H9 (cell line): ENCODE measurements around the gene PRSS58. TPM values are rescaled to one million over a fixed set of nuclear protein-coding genes. Genes with fewer than 3 reads are reported as not detected.

Experiments used
- DNase-seq: peaks from one replicate; pipeline ENCODE4 v3.0.0-alpha.2; 2017
- H2AFZ ChIP-seq: one replicate; pipeline ENCODE4 v1.6.1; 2013; ENCODE audit warnings: mild to moderate bottlenecking, low read length, control low read depth, moderate library complexity
- H2AK5ac ChIP-seq: 2 replicates; pipeline ENCODE4 v1.6.1; 2013; ENCODE audit warnings: low read length, control low read depth, mixed read lengths; ENCODE audit not compliant: insufficient read length
- H2BK120ac ChIP-seq: one replicate; pipeline ENCODE4 v1.6.1; 2013; ENCODE audit warnings: low read depth, mild to moderate bottlenecking, low read length, control low read depth, inconsistent platforms; ENCODE audit not compliant: poor library complexity, severe bottlenecking
- H2BK12ac ChIP-seq: 2 replicates; pipeline ENCODE4 v1.6.1; 2013; ENCODE audit warnings: low read length, control low read depth, mixed read lengths, low read depth; ENCODE audit not compliant: insufficient read length
- H2BK15ac ChIP-seq: 2 replicates; pipeline ENCODE4 v1.6.1; 2013; ENCODE audit warnings: low read depth, low read length, control low read depth
- H2BK20ac ChIP-seq: one replicate; pipeline ENCODE4 v1.6.1; 2013; ENCODE audit warnings: low read depth, mild to moderate bottlenecking, low read length, control low read depth, inconsistent platforms; ENCODE audit not compliant: poor library complexity, severe bottlenecking
- H2BK5ac ChIP-seq: 2 replicates; pipeline ENCODE4 v1.6.1; 2013; ENCODE audit warnings: low read length, control low read depth, mixed read lengths; ENCODE audit not compliant: insufficient read length
- H3K14ac ChIP-seq: 2 replicates; pipeline ENCODE4 v1.6.1; 2013; ENCODE audit warnings: low read length, control low read depth; ENCODE audit not compliant: insufficient read depth
- H3K18ac ChIP-seq: 2 replicates; pipeline ENCODE4 v1.6.1; 2013; ENCODE audit warnings: low read depth, mild to moderate bottlenecking, mixed read lengths, low read length, control low read depth; ENCODE audit not compliant: insufficient read length
- H3K23ac ChIP-seq: 2 replicates; pipeline ENCODE4 v1.6.1; 2013; ENCODE audit warnings: low read length, control low read depth, mixed read lengths, low read depth; ENCODE audit not compliant: insufficient read length
- H3K23me2 ChIP-seq: 2 replicates; pipeline ENCODE4 v1.6.1; 2013; ENCODE audit warnings: low read depth, mild to moderate bottlenecking, mixed read lengths, low read length, control low read depth; ENCODE audit not compliant: insufficient read length, poor library complexity, severe bottlenecking
- H3K27ac ChIP-seq: 2 replicates; pipeline ENCODE4 v1.5.1; 2013; ENCODE audit warnings: low read length, control low read depth, mixed read lengths, low read depth; ENCODE audit not compliant: insufficient read length
- H3K27me3 ChIP-seq: 2 replicates; pipeline ENCODE4 v1.6.1; 2013; ENCODE audit warnings: low read length, control low read depth, inconsistent platforms; ENCODE audit not compliant: insufficient read depth
- H3K4ac ChIP-seq: 2 replicates; pipeline ENCODE4 v1.6.1; 2013; ENCODE audit warnings: low read depth, mild to moderate bottlenecking, control low read depth, inconsistent platforms, low read length, moderate library complexity
- H3K4me1 ChIP-seq: 2 replicates; pipeline ENCODE4 v1.6.1; 2013; ENCODE audit warnings: low read length, control low read depth, inconsistent platforms; ENCODE audit not compliant: insufficient read depth
- H3K4me2 ChIP-seq: 2 replicates; pipeline ENCODE4 v1.6.1; 2013; ENCODE audit warnings: low read length, control low read depth, mixed read lengths; ENCODE audit not compliant: insufficient read length, insufficient read depth
- H3K56ac ChIP-seq: 2 replicates; pipeline ENCODE4 v1.6.1; 2013; ENCODE audit warnings: low read depth, mild to moderate bottlenecking, mixed read lengths, low read length, control low read depth; ENCODE audit not compliant: insufficient read length
- H3K79me1 ChIP-seq: 2 replicates; pipeline ENCODE4 v1.6.1; 2013; ENCODE audit warnings: low read depth, mild to moderate bottlenecking, moderate library complexity, low read length, control low read depth, inconsistent platforms; ENCODE audit not compliant: insufficient read depth, poor library complexity, severe bottlenecking
- H3K79me2 ChIP-seq: 2 replicates; pipeline ENCODE4 v1.6.1; 2013; ENCODE audit warnings: low read length, control low read depth, inconsistent platforms; ENCODE audit not compliant: insufficient read depth
- H3K9ac ChIP-seq: 2 replicates; pipeline ENCODE4 v1.6.1; 2013; ENCODE audit warnings: low read length, control low read depth, mixed read lengths; ENCODE audit not compliant: insufficient read length; ENCODE audit errors: extremely low read depth
- H3K9me3 ChIP-seq: one replicate; pipeline ENCODE4 v1.6.1; 2013; ENCODE audit warnings: low read depth, low read length, inconsistent platforms; ENCODE audit not compliant: control insufficient read depth
- H3T11ph ChIP-seq: one replicate; pipeline ENCODE4 v1.6.1; 2013; ENCODE audit warnings: mild to moderate bottlenecking, low read length, control low read depth, inconsistent platforms
- H4K20me1 ChIP-seq: one replicate; pipeline ENCODE4 v1.6.1; 2013; ENCODE audit not compliant: control insufficient read depth, insufficient read length, insufficient read depth
- H4K5ac ChIP-seq: 2 replicates; pipeline ENCODE4 v1.6.1; 2013; ENCODE audit warnings: low read depth, mild to moderate bottlenecking, mixed read lengths, low read length, control low read depth; ENCODE audit not compliant: insufficient read length
- H4K8ac ChIP-seq: replicated peaks from 2 replicates; pipeline ENCODE4 v1.6.1; 2013; ENCODE audit warnings: low read length, control low read depth, mixed read lengths, low read depth; ENCODE audit not compliant: insufficient read length
- H4K91ac ChIP-seq: 2 replicates; pipeline ENCODE4 v1.6.1; 2013; ENCODE audit warnings: low read depth, mild to moderate bottlenecking, moderate library complexity, mixed read lengths, low read length, control low read depth; ENCODE audit not compliant: insufficient read length
- H3K27ac Mint-ChIP-seq, 3 experiments: 2 replicates in 2 of 3; 3 replicates in 1 of 3; pipeline ENCODE4 v1.8.0; 2020 to 2021; ENCODE audit warnings: mixed read lengths in 3 of 3, mild to moderate bottlenecking in 1 of 3, moderate library complexity in 1 of 3
- H3K27me3 Mint-ChIP-seq: 2 replicates; pipeline ENCODE4 v1.8.0; 2021; ENCODE audit warnings: low read depth, mild to moderate bottlenecking, moderate library complexity, mixed read lengths
- H3K36me3 Mint-ChIP-seq, 3 experiments: 2 replicates in 2 of 3; 3 replicates in 1 of 3; pipeline ENCODE4 v1.8.0; 2020 to 2021; ENCODE audit warnings: low read depth in 3 of 3, mixed read lengths in 3 of 3; ENCODE audit not compliant: insufficient read depth in 1 of 3
- H3K4me1 Mint-ChIP-seq, 2 experiments: 2 replicates each; pipeline ENCODE4 v1.8.0; 2020; ENCODE audit warnings: mixed read lengths in 2 of 2
- H3K4me3 Mint-ChIP-seq, 2 experiments: 2 replicates in 1 of 2; 3 replicates in 1 of 2; pipeline ENCODE4 v1.8.0; 2020 to 2021; ENCODE audit warnings: mild to moderate bottlenecking in 2 of 2, mixed read lengths in 2 of 2, moderate library complexity in 1 of 2
- H3K9me3 Mint-ChIP-seq, 2 experiments: 2 replicates in 1 of 2; 3 replicates in 1 of 2; pipeline ENCODE4 v1.8.0; 2020; ENCODE audit warnings: mild to moderate bottlenecking in 2 of 2, mixed read lengths in 2 of 2, moderate library complexity in 1 of 2
- WGBS: extraction: QIAGEN DNeasy Blood & Tissue Kit; methylation state at CpG from one replicate; pipeline ENCODE4 v1.1.7; 2013; ENCODE audit warnings: missing lambda C conversion rate, low lambda C conversion rate, mixed read lengths; ENCODE audit not compliant: insufficient read length; ENCODE audit errors: extremely low coverage; 5-methylcytosine and 5-hydroxymethylcytosine counted together
- total RNA-seq: library from RNA; stranded (reverse); gene quantifications from 2 replicates; pipeline ENCODE4 v1.2.1, GENCODE V29; 2021
- TF ChIP-seq, protein P1 (sequence below): fragments of 200-600 bp; sonication (generic); conservative IDR thresholded peaks from 3 replicates; pipeline ENCODE4 v1.8.0; 2021; ENCODE audit warnings: antibody characterized with exemption, mild to moderate bottlenecking

Gene PRSS58
- total RNA-seq, 1 experiment from 2014 or later, result not detected

DNA sequence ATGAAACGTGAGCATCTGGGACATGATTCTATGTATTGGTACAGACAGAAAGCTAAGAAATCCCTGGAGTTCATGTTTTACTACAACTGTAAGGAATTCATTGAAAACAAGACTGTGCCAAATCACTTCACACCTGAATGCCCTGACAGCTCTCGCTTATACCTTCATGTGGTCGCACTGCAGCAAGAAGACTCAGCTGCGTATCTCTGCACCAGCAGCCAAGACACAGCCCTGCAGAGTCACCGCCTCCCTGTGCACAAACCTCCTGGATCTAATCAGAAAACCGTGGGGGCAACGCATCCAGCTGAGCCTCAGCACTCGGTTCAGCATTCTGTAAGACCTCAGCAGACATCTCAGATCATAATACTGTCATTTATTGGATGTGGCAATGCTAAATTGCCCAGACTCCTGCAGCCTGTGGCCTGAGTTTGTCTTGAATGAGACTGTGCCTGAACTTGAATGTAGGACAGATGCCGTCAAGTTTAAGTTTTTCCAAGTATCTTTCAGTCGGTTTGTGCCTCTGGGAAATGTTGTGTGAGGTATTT, 41.5 kb upstream of the PRSS58 start:
- no CpG with 5 or more reads among the region's 10 CpGs for WGBS
- H3K27me3 ChIP-seq, result no peaks in the 10 kb centered on the region
- H2BK5ac ChIP-seq, result no peak overlapping the region

More for the DNA sequence above, 41.5 kb upstream of the PRSS58 start:
- Histone ChIP-seq H3K23me2 (peaks cover 2% of the 10 kb centered on the region), H4K5ac (no peak overlapping the region), H2BK20ac (no peak overlapping the region), H3K9me3 (no peaks in the 10 kb centered on the region), H3K4me1 (no peaks in the 10 kb centered on the region), H3K14ac (no peak overlapping the region), H3K9ac (no peak overlapping the region), H2AFZ (no peak overlapping the region), H3K79me2 (no peaks in the 10 kb centered on the region), H2AK5ac (no peak overlapping the region), H2BK12ac (no peak overlapping the region), H3K23ac (no peak overlapping the region), H3K4me2 (no peak overlapping the region), H3K79me1 (no peaks in the 10 kb centered on the region), H4K20me1 (no peaks in the 10 kb centered on the region), H3K27ac (no peak overlapping the region), H3K56ac (no peak overlapping the region), H3T11ph (no peak overlapping the region), H4K91ac (no peak overlapping the region), H3K4ac (no peak overlapping the region), H4K8ac (no peak overlapping the region), H2BK15ac (no peak overlapping the region), H3K18ac (no peak overlapping the region), H2BK120ac (no peak overlapping the region)
- Mint-ChIP-seq H3K4me3 (no peak overlapping the region), H3K4me1 (peaks cover 13 to 21% of the 10 kb centered on the region in 2 experiments), H3K36me3 (no peaks in the 10 kb centered on the region; a peak in 1 of 7 replicates), H3K27ac (no peak overlapping the region), H3K27me3 (peaks cover 21% of the 10 kb centered on the region), H3K9me3 (no peaks in the 10 kb centered on the region)
- TF ChIP-seq, protein P1, sequence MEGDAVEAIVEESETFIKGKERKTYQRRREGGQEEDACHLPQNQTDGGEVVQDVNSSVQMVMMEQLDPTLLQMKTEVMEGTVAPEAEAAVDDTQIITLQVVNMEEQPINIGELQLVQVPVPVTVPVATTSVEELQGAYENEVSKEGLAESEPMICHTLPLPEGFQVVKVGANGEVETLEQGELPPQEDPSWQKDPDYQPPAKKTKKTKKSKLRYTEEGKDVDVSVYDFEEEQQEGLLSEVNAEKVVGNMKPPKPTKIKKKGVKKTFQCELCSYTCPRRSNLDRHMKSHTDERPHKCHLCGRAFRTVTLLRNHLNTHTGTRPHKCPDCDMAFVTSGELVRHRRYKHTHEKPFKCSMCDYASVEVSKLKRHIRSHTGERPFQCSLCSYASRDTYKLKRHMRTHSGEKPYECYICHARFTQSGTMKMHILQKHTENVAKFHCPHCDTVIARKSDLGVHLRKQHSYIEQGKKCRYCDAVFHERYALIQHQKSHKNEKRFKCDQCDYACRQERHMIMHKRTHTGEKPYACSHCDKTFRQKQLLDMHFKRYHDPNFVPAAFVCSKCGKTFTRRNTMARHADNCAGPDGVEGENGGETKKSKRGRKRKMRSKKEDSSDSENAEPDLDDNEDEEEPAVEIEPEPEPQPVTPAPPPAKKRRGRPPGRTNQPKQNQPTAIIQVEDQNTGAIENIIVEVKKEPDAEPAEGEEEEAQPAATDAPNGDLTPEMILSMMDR, result no peak
- DNase-seq, result no peak
